ENCODE data around the gene FZR1. TPM values are rescaled to one million over a fixed set of nuclear protein-coding genes. Genes with fewer than 3 reads are reported as not detected.

Gene FZR1
- total RNA-seq, 2 experiments from 2014 or later = 61.2 to 65.3 TPM

DNA sequence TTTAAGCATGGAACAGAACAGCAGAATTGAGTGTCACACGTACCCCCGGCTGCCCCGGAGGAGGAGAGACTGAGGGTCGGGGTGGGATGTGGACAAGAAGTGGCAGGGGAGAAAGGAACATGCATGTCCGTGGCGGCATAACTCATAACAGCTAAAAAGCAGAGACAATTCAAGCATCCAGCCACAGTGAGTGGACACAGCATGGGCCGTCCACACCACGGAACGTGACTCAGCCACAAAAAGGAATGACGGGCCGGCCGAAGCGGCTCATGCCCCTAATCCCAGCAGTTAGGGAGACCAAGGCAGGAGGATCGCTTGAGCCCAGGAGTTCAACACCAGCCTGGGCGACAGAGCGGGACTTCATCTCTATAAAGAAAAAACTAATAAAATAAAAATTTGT lies 13.2 kb upstream of the FZR1 start:
- H3K4me1 ChIP-seq (ENCODE audit: insufficient read depth, low read length, poor library complexity, severe bottlenecking) = no peaks in the 10 kb centered on the region
- no TSS peak for BruUV-seq (replicated peaks)
- H3K9me3 ChIP-seq (ENCODE audit: low read length) = no peaks in the 10 kb centered on the region
- H2AFZ ChIP-seq (ENCODE audit: low read length) = no peak overlapping the region
- no peak overlapping the region for H3K4me3 ChIP-seq (ENCODE audit: low read depth, low read length, poor library complexity, severe bottlenecking)
- H3K4me2 ChIP-seq (ENCODE audit: low read length) = no peak overlapping the region
- no peaks in the 10 kb centered on the region for H3K79me2 ChIP-seq (ENCODE audit: insufficient read depth, low read depth, low read length)
- H4K20me1 ChIP-seq (ENCODE audit: insufficient read depth, low read length) = no peaks in the 10 kb centered on the region
- no peaks in the 10 kb centered on the region for H3K9me2 ChIP-seq (ENCODE audit: insufficient read depth, low read length)
- H3K27ac ChIP-seq (ENCODE audit: low read depth, low read length, poor library complexity, severe bottlenecking) = no peak overlapping the region
- peaks cover 52% of the 10 kb centered on the region for H3K36me3 ChIP-seq (ENCODE audit: insufficient read depth, low read length)
- no peak for TF ChIP-seq EZH2phosphoT487 (IDR thresholded peaks at IDR 0.05; ENCODE audit: borderline replicate concordance, low read depth, low read length)
- TF ChIP-seq, protein P1, sequence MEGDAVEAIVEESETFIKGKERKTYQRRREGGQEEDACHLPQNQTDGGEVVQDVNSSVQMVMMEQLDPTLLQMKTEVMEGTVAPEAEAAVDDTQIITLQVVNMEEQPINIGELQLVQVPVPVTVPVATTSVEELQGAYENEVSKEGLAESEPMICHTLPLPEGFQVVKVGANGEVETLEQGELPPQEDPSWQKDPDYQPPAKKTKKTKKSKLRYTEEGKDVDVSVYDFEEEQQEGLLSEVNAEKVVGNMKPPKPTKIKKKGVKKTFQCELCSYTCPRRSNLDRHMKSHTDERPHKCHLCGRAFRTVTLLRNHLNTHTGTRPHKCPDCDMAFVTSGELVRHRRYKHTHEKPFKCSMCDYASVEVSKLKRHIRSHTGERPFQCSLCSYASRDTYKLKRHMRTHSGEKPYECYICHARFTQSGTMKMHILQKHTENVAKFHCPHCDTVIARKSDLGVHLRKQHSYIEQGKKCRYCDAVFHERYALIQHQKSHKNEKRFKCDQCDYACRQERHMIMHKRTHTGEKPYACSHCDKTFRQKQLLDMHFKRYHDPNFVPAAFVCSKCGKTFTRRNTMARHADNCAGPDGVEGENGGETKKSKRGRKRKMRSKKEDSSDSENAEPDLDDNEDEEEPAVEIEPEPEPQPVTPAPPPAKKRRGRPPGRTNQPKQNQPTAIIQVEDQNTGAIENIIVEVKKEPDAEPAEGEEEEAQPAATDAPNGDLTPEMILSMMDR (conservative IDR thresholded peaks at IDR 0.05; ENCODE audit: low read length) = no peak
- intact Hi-C loops (cut with micrococcal nuclease; ENCODE audit: unreplicated experiment) = no loop called here
- DNase-seq (ENCODE audit: low spot score) = no peak
- ChIA-PET CTCF (ENCODE audit: unreplicated experiment) (no interaction called here), POLR2A (interaction anchor here (0.8 kb wide), 1 partner anchor 14 kb away, joined by 3 read pairs; no protein-coding TSS in a partner anchor)

DNA sequence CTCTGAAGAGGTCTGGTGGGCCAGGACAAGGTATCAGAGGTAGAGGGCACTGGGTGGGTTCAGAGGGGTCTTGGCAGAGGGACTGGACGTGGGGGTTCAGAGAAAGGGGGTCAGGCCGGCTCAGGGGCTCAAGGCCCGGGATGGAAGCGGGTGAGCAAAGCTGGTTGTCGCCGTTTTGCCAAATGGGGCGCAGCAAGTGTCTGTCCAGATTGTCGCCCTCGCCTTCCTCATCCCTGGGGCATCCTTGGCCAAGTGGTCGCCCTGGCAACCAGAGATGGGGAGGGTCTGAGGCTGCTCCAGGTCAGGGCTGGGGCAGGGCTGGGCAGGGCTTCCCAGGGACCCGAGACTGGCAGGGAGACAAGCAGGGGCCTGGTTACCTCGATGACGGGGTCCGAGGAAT lies 12.5 kb upstream of the FZR1 start:
- Histone ChIP-seq H3K4me3 (ENCODE audit: low read depth, low read length, poor library complexity, severe bottlenecking) (no peak overlapping the region), H3K27ac (ENCODE audit: low read depth, low read length, poor library complexity, severe bottlenecking) (no peak overlapping the region), H3K4me2 (ENCODE audit: low read length) (no peak overlapping the region), H3K4me1 (ENCODE audit: insufficient read depth, low read length, poor library complexity, severe bottlenecking) (peaks cover under 1% of the 10 kb centered on the region), H3K79me2 (ENCODE audit: insufficient read depth, low read depth, low read length) (peaks cover 2% of the 10 kb centered on the region; the same call in 1 of the 2 replicates), H3K9me3 (ENCODE audit: low read length) (no peaks in the 10 kb centered on the region), H3K36me3 (ENCODE audit: insufficient read depth, low read length) (peaks cover 52% of the 10 kb centered on the region), H3K9me2 (ENCODE audit: insufficient read depth, low read length) (no peaks in the 10 kb centered on the region), H2AFZ (ENCODE audit: low read length) (no peak overlapping the region), H4K20me1 (ENCODE audit: insufficient read depth, low read length) (no peaks in the 10 kb centered on the region)
- no peak for DNase-seq (ENCODE audit: low spot score)
- intact Hi-C loops (cut with micrococcal nuclease; ENCODE audit: unreplicated experiment) = no loop called here
- POLR2A ChIA-PET = no interaction called here
- BruUV-seq (replicated peaks) = no TSS peak
- TF ChIP-seq EZH2phosphoT487 (IDR thresholded peaks at IDR 0.05; ENCODE audit: borderline replicate concordance, low read depth, low read length) = no peak
- TF ChIP-seq, protein P1 (conservative IDR thresholded peaks at IDR 0.05; ENCODE audit: low read length) = no peak
- CTCF ChIA-PET (ENCODE audit: unreplicated experiment) = no interaction called here

DNA sequence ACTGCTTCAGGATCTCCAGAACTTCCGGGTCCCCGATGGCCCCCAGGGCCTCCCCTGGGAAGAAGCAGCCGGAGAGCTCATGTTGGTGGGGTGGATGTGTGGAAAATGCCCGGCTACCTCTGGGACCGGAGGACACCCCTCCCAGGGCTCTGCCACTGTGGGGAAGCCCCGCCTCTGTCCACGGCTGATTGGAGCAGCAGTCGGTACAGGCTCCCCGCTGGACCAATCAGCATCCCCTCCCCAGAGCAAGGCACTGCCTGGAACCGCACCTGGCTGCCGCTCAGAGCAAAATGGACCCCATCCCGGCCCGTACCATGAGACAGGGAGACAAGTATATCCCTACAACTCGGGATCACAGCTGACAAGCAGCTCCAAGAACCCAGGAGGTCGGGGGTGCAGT lies 12.1 kb upstream of the FZR1 start:
- no TSS peak for BruUV-seq (replicated peaks)
- Histone ChIP-seq H3K27ac (ENCODE audit: low read depth, low read length, poor library complexity, severe bottlenecking) (no peak overlapping the region), H2AFZ (ENCODE audit: low read length) (no peak overlapping the region), H3K9me3 (ENCODE audit: low read length) (no peaks in the 10 kb centered on the region), H3K79me2 (ENCODE audit: insufficient read depth, low read depth, low read length) (peaks cover 6% of the 10 kb centered on the region), H4K20me1 (ENCODE audit: insufficient read depth, low read length) (no peaks in the 10 kb centered on the region), H3K4me3 (ENCODE audit: low read depth, low read length, poor library complexity, severe bottlenecking) (no peak overlapping the region), H3K4me2 (ENCODE audit: low read length) (no peak overlapping the region; the same call in 1 of the 2 replicates), H3K36me3 (ENCODE audit: insufficient read depth, low read length) (peaks cover 52% of the 10 kb centered on the region), H3K9me2 (ENCODE audit: insufficient read depth, low read length) (no peaks in the 10 kb centered on the region), H3K4me1 (ENCODE audit: insufficient read depth, low read length, poor library complexity, severe bottlenecking) (peaks cover 4% of the 10 kb centered on the region)
- ChIA-PET CTCF (ENCODE audit: unreplicated experiment) (interaction anchor here (0.5 kb wide), 1 partner anchor 432 kb away, joined by 4 read pairs; no protein-coding TSS in a partner anchor), POLR2A (no interaction called here)
- intact Hi-C loops (cut with micrococcal nuclease; ENCODE audit: unreplicated experiment) = no loop called here
- peak; percentile 25 for DNase-seq (ENCODE audit: low spot score)
- TF ChIP-seq, protein P1 (conservative IDR thresholded peaks at IDR 0.05; ENCODE audit: low read length) = no peak
- TF ChIP-seq EZH2phosphoT487 (IDR thresholded peaks at IDR 0.05; ENCODE audit: borderline replicate concordance, low read depth, low read length) = no peak

All from OCI-LY7 (cell line).